HCT116 (cell line): ENCODE data around the gene SLC25A20.

Experiments used
- EZH2 ChIP-seq: fragments of 200-600 bp; sonication (generic); IDR thresholded peaks from 2 replicates; pipeline ENCODE4 v1.6.1; 2017; ENCODE audit warnings: antibody characterized with exemption, mixed run types
- POLR2A ChIP-seq: IDR thresholded peaks from 2 replicates; pipeline ENCODE4 v1.7.0; 2011; ENCODE audit warnings: borderline replicate concordance; ENCODE audit not compliant: insufficient read depth, insufficient read length; ENCODE audit errors: extremely low read depth
- RAD21 ChIP-seq: IDR thresholded peaks from 2 replicates; pipeline ENCODE4 v1.6.1; 2012; ENCODE audit warnings: low read depth, mild to moderate bottlenecking
- SP1 ChIP-seq: IDR thresholded peaks from 2 replicates; pipeline ENCODE4 v1.6.1; 2012; ENCODE audit warnings: low read depth
- TF ChIP-seq, protein P1 (sequence below): IDR thresholded peaks from 2 replicates; pipeline ENCODE4 v1.6.1; 2012
- TF ChIP-seq, protein P2 (sequence below), 3 experiments: fragments of 200-600 bp in 1 of 3; sonication (generic) in 1 of 3; IDR thresholded peaks in 2 of 3; conservative IDR thresholded peaks in 1 of 3; 2 replicates each; pipeline ENCODE4 v1.5.1; 2012 to 2017; ENCODE audit warnings: low read depth in 2 of 3, low read length in 2 of 3, antibody characterized with exemption in 1 of 3, borderline replicate concordance in 1 of 3, control low read depth in 1 of 3, mild to moderate bottlenecking in 1 of 3, mixed read lengths in 1 of 3, mixed run types in 1 of 3, moderate library complexity in 1 of 3; ENCODE audit not compliant: insufficient read depth in 1 of 3
- TF ChIP-seq, protein P3 (sequence below): IDR thresholded peaks from 2 replicates; pipeline ENCODE4 v1.6.1; 2012; ENCODE audit warnings: low read depth

DNA sequence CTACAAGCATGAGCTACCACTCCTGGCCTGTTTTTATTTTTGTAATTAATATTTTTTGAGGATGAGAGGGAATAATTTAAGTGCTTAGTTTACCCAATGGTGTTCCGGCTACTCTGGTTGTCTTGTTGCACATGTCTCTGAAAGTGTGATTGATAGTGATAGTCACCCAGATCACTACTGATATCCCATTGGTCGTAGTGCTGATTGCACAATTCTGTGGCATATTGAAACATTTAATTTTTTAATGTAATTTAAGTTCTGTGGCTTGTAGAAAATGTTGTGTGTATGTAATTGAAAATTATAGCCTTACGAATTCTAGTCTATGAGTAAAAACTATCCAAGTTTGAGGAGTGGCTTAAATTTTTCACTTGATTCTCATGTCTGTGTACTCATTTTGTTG, 31.9 kb upstream of the SLC25A20 start:
- TF ChIP-seq, protein P1, sequence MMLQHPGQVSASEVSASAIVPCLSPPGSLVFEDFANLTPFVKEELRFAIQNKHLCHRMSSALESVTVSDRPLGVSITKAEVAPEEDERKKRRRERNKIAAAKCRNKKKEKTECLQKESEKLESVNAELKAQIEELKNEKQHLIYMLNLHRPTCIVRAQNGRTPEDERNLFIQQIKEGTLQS, result no peak
- TF ChIP-seq EZH2, result no peak
- TF ChIP-seq, protein P2, sequence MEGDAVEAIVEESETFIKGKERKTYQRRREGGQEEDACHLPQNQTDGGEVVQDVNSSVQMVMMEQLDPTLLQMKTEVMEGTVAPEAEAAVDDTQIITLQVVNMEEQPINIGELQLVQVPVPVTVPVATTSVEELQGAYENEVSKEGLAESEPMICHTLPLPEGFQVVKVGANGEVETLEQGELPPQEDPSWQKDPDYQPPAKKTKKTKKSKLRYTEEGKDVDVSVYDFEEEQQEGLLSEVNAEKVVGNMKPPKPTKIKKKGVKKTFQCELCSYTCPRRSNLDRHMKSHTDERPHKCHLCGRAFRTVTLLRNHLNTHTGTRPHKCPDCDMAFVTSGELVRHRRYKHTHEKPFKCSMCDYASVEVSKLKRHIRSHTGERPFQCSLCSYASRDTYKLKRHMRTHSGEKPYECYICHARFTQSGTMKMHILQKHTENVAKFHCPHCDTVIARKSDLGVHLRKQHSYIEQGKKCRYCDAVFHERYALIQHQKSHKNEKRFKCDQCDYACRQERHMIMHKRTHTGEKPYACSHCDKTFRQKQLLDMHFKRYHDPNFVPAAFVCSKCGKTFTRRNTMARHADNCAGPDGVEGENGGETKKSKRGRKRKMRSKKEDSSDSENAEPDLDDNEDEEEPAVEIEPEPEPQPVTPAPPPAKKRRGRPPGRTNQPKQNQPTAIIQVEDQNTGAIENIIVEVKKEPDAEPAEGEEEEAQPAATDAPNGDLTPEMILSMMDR (IDR thresholded peaks at IDR 0.05 in 2 of 3, conservative IDR thresholded peaks at IDR 0.05 in 1 of 3; ENCODE audit: borderline replicate concordance in 1 of 3, insufficient read depth in 1 of 3, low read depth in 2 of 3, low read length in 2 of 3), result no peak
- no peak for TF ChIP-seq POLR2A
- TF ChIP-seq, protein P3, sequence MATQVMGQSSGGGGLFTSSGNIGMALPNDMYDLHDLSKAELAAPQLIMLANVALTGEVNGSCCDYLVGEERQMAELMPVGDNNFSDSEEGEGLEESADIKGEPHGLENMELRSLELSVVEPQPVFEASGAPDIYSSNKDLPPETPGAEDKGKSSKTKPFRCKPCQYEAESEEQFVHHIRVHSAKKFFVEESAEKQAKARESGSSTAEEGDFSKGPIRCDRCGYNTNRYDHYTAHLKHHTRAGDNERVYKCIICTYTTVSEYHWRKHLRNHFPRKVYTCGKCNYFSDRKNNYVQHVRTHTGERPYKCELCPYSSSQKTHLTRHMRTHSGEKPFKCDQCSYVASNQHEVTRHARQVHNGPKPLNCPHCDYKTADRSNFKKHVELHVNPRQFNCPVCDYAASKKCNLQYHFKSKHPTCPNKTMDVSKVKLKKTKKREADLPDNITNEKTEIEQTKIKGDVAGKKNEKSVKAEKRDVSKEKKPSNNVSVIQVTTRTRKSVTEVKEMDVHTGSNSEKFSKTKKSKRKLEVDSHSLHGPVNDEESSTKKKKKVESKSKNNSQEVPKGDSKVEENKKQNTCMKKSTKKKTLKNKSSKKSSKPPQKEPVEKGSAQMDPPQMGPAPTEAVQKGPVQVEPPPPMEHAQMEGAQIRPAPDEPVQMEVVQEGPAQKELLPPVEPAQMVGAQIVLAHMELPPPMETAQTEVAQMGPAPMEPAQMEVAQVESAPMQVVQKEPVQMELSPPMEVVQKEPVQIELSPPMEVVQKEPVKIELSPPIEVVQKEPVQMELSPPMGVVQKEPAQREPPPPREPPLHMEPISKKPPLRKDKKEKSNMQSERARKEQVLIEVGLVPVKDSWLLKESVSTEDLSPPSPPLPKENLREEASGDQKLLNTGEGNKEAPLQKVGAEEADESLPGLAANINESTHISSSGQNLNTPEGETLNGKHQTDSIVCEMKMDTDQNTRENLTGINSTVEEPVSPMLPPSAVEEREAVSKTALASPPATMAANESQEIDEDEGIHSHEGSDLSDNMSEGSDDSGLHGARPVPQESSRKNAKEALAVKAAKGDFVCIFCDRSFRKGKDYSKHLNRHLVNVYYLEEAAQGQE, result no peak
- TF ChIP-seq SP1, result no peak
- no peak for TF ChIP-seq RAD21
